RCC 7860 (cell line): ENCODE results near the gene THEMIS.
"Not testable (repeated sequence)": the region's sequence is repeated elsewhere in the genome, so short reads cannot be mapped to it uniquely, and the experiment has no call there.

Experiments
- DNase-seq: peaks from one replicate; pipeline ENCODE4 v3.0.0-alpha.2; 2015; ENCODE audit warnings: low spot score
- FAIRE-seq: peaks from 2 replicates; lab custom pipeline; 2012; peaks lifted over from hg19 to GRCh38; lab: Jason Lieb, UNC

THEMIS gene

GRCh38 chr6:127811900-127812570 is 88.8 kb downstream of the THEMIS start:
- FAIRE-seq (no peak), DNase-seq (no peak)

GRCh38 chr6:127807806-127808517 is 92.9 kb downstream of the THEMIS start:
- FAIRE-seq (no peak), DNase-seq (no peak)

GRCh38 chr6:127796713-127797112 is 104.1 kb downstream of the THEMIS start:
- no peak for FAIRE-seq
- no peak for DNase-seq

GRCh38 chr6:127794405-127794804 is 106.5 kb downstream of the THEMIS start:
- FAIRE-seq (no peak), DNase-seq (no peak)

- DNase-seq (no peak), FAIRE-seq (no peak)
These were observed 107.5 kb downstream of the THEMIS start for GRCh38 chr6:127793396-127793795.

GRCh38 chr6:127792616-127793015 is 108.2 kb downstream of the THEMIS start:
- DNase-seq = no peak
- FAIRE-seq = no peak

GRCh38 chr6:127791779-127792528 is 108.9 kb downstream of the THEMIS start:
- DNase-seq (no peak), FAIRE-seq (no peak)

DNA sequence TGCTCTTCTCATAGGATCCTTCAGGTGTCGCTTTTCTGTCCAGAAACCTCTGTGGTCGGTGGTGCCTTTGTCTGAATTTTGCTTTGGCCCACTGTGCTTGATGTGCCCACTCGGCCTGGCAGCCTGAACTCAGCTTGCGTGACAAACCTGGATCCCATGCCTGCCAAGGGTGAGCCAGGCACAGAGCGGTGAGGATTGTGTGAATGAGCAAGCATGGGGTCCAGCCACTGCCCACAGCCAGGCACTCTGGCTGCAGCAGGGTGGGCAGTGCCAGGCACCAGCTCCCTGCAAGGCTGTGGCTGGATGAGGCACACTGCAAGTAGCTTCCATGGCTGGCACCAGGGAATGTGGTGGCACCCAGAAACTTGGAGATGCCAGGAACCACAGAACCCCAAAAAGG is 110.3 kb downstream of the THEMIS start:
- FAIRE-seq (no peak), DNase-seq (no peak)

DNA sequence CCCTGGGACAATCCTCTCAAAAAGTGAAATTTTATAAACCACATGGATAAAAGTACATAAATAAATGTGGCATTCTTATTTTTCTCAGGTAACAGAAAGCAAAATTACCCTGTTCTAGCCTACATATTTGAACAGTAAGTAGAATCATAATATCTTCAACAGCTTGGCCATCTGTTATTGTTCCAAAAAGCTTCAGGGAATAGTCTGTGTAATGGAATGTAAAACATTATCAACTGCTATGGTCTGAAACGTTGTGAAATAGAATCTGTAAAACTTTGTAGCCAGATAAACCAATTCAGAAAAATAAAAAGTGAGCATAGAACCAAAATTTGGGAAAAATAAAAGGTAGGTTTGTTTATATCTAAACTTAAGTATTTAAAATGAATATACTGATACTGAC is 114.7 kb downstream of the THEMIS start:
- FAIRE-seq = no peak
- no peak for DNase-seq

DNA sequence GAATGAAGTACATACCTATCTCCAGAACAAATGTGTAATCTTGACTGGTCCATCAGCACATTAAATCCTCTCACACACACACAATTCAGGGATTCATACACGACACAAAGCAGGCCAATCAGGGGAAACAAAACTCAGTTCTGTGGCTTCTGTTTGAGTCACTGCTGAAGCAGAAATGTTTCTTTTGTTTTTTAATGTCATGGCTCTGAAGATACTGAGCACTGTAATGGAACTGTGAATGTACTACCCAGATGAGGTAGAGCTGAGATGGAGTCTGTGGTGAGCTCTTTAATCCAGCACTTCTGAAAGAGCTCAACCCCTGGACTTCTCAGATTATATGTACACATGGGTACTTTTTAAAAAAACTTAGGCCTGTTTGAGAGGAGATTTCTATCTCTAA is 116.4 kb downstream of the THEMIS start:
- DNase-seq (no peak), FAIRE-seq (no peak)

- not testable (repeated sequence) for DNase-seq, FAIRE-seq
These were observed 119.1 kb downstream of the THEMIS start for GRCh38 chr6:127781636-127782272.

DNA sequence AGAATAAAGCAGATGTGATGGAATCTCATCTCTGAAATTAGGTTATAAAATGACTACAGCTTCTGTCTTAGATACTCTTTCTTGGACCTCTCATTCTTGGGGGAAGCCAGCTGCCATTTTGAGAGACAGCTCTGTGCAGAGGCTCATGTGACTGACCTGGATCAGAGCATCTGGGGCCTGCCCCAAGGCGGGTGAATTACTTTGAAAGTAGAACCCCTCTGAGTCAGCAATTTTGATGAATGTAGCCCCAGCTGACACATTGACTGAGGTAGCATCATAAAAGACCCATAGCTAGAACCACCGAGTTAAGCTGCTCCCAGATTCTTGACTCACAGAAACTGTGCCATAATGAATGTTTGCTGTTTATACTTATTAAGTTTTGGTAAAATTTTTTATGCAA is 124.5 kb downstream of the THEMIS start:
- FAIRE-seq = no peak
- DNase-seq = no peak

DNA sequence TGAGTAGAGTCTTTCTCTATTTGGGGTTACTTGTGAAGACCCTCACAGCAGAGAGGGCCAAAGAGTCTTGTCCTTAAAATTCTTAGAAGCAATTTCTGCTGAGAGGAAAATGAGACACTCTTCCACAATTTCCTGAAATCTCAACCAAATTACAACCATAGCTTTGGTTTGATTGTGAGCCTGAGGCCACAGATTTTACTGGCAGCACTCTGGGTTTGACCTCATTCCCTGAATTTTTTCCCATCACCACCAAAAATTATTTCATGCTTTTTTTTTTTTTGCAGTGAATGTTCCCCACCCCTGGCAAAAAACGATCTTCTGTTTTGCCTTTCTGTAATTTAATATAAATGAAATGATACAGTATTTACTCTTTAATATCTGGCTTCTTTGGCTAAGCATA is 125.5 kb downstream of the THEMIS start:
- DNase-seq (no peak), FAIRE-seq (no peak)

- FAIRE-seq (no peak), DNase-seq (no peak)
These were observed 132.1 kb downstream of the THEMIS start for GRCh38 chr6:127768745-127769144.

DNA sequence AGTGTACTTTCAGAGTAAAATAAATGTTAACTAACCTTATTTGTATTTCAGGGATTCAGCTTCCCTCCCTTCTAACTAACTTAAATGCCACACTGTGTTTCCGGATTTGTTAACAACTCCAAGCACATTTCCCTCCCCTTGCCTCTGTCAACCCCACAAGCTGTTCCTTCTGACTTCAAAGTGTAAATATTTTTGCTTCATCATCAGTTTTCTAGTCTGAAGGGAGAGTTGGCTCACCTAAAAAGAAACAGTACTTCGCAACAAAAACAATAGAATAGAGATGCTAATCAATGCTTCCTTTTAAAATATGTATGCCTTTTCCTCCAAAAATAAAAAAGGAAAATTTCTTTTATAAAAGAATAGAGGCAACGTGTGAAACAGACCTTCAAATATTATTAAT is 132.6 kb downstream of the THEMIS start:
- FAIRE-seq (no peak), DNase-seq (no peak)

- no peak for DNase-seq
- no peak for FAIRE-seq
These were observed 134.9 kb downstream of the THEMIS start for GRCh38 chr6:127765949-127766348.

DNA sequence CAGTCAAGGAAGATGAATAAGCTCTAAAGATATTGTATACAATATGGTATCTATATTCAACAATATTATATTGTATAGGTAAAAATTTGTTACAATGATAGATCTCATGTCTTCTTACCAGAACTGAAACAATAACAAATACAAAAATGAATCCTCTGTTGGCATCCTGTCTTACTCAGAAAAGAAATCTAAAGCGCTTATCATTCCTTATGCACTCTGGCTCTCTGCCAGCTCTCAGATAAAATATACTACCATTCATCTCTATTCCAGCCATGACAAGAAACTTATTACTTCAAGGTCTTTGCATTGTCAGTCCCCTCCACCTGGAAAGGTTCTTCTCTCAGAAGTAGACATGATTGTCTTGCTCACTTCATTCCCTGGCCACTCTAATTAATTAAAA is 138.6 kb downstream of the THEMIS start:
- FAIRE-seq = no peak

GRCh38 chr6:127761084-127761483 is 139.8 kb downstream of the THEMIS start:
- FAIRE-seq = no peak

More for the DNA sequence above, 138.6 kb downstream of the THEMIS start:
- no peak for DNase-seq

DNA sequence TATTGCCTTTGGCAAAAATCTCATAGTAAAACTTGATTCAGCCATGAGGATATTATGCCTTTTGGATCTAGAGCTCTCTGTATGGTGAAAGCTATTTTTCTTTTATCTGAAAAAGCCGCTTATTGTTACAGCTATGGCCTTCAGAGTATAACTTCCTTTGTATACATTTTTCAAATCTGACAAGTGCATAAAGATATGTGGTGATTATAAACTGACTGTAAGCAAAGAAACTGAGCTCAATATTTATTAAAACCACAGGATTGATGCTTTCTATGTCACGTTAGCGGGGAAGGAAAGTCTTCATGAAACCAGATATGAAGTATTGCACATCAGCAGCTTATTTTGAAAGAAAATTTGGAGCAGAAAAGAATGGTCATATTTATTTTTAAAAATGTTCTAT is 151.8 kb downstream of the THEMIS start:
- FAIRE-seq = no peak

More at GRCh38 chr6:127761084-127761483, 139.8 kb downstream of the THEMIS start:
- DNase-seq = no peak

GRCh38 chr6:127748290-127748689 is 152.6 kb downstream of the THEMIS start:
- DNase-seq (no peak), FAIRE-seq (no peak)

More for the DNA sequence above, 151.8 kb downstream of the THEMIS start:
- no peak for DNase-seq

- no peak for FAIRE-seq
These were observed 162.4 kb downstream of the THEMIS start for GRCh38 chr6:127738423-127738822.

More at GRCh38 chr6:127738423-127738822, 162.4 kb downstream of the THEMIS start:
- no peak for DNase-seq
